GOT3 (cell line): Measurements from ENCODE around the gene REV3L.
A peak's percentile ranks its signal among the peaks of the same experiment; 100 is the strongest.
"Not testable (repeated sequence)": the region's sequence is repeated elsewhere in the genome, so short reads cannot be mapped to it uniquely, and the experiment has no call there.

Experiments
- DNase-seq: peaks from one replicate; lab custom pipeline; 2025; ENCODE audit warnings: mixed read lengths; lab: John Stamatoyannopoulos, UW

The REV3L gene

GRCh38 chr6:111492499-111492898, 9.5 kb upstream of the REV3L start:
- no peak for DNase-seq

GRCh38 chr6:111490067-111490466, 7.0 kb upstream of the REV3L start:
- no peak for DNase-seq

- no peak for DNase-seq
Observed at GRCh38 chr6:111487661-111488060, 4.6 kb upstream of the REV3L start.

GRCh38 chr6:111486921-111487320, 3.9 kb upstream of the REV3L start:
- DNase-seq: no peak

- no peak for DNase-seq
Observed at GRCh38 chr6:111486475-111486874, 3.5 kb upstream of the REV3L start.

- no peak for DNase-seq
Observed at GRCh38 chr6:111485342-111485741, 2.3 kb upstream of the REV3L start.

- no peak for DNase-seq
Observed at GRCh38 chr6:111484633-111484930, 1.6 kb upstream of the REV3L start.

GRCh38 chr6:111483736-111484632, 966 bp upstream of the REV3L start:
- peak; percentile 86 for DNase-seq

GRCh38 chr6:111482188-111482958, 645 bp downstream of the REV3L start:
- no peak for DNase-seq

- DNase-seq: no peak
Observed at GRCh38 chr6:111481836-111482187, 1.2 kb downstream of the REV3L start.

- no peak for DNase-seq
Observed at GRCh38 chr6:111480988-111481822, 1.8 kb downstream of the REV3L start.

- no peak for DNase-seq
Observed at GRCh38 chr6:111478749-111479148, 4.3 kb downstream of the REV3L start.

- DNase-seq: no peak
Observed at GRCh38 chr6:111478064-111478476, 4.9 kb downstream of the REV3L start.

- DNase-seq: no peak
Observed at GRCh38 chr6:111477481-111477938, 5.5 kb downstream of the REV3L start.

GRCh38 chr6:111476061-111476460, 7.0 kb downstream of the REV3L start:
- DNase-seq: not testable (repeated sequence)

GRCh38 chr6:111474771-111475170, 8.2 kb downstream of the REV3L start:
- no peak for DNase-seq

- no peak for DNase-seq
Observed at GRCh38 chr6:111474106-111474505, 8.9 kb downstream of the REV3L start.

- no peak for DNase-seq
Observed at GRCh38 chr6:111472933-111473435, 10.0 kb downstream of the REV3L start.

- no peak for DNase-seq
Observed at GRCh38 chr6:111471958-111472357, 11.1 kb downstream of the REV3L start.

GRCh38 chr6:111471533-111471932, 11.5 kb downstream of the REV3L start:
- DNase-seq: no peak

- DNase-seq: no peak
Observed at GRCh38 chr6:111470991-111471390, 12.0 kb downstream of the REV3L start.

- DNase-seq: no peak
Observed at GRCh38 chr6:111469543-111469942, 13.5 kb downstream of the REV3L start.
